Measurements from ENCODE around the gene MEGF11.

The MEGF11 gene

DNA sequence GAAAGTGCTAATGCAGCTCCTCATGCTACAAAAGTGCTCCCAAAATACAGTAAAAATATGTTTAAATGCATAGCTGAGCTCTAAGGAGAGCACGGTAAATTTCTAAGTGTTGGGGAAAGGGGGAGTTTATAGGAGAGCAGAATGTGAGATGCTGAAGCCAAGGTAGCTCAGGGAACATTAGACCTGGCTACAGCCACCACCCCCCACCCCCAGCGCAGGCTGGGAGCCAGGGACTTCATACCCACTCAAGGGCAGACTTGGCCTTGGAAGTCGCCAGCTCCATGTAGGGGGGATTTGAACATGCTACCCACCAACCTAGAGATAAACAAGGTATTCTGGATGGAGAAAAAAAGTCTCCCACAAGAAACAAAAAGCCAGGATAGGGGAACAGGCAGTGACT is 142.2 kb downstream of the MEGF11 start:
- no peaks in the 10 kb centered on the region for H3K27me3 ChIP-seq (ENCODE audit: insufficient read depth, low read length, poor library complexity, severe bottlenecking)
- H4K20me1 ChIP-seq (ENCODE audit: insufficient read depth, low read length, poor library complexity, severe bottlenecking) = no peaks in the 10 kb centered on the region
- no peak overlapping the region for H3K4me3 ChIP-seq (ENCODE audit: low read length, poor library complexity, severe bottlenecking)
- peaks cover 17% of the 10 kb centered on the region for H3K4me1 ChIP-seq (ENCODE audit: insufficient read depth, low read length, poor library complexity, severe bottlenecking)
- H3F3A ChIP-seq (ENCODE audit: low read depth) = no peaks in the 10 kb centered on the region
- no peaks in the 10 kb centered on the region for H3K36me3 ChIP-seq (ENCODE audit: insufficient read depth, low read length)
- H2AFZ ChIP-seq (ENCODE audit: low read length) = no peak overlapping the region
- TF ChIP-seq EZH2phosphoT487 (IDR thresholded peaks at IDR 0.05; ENCODE audit: borderline replicate concordance) = no peak
- TF ChIP-seq, protein P1, sequence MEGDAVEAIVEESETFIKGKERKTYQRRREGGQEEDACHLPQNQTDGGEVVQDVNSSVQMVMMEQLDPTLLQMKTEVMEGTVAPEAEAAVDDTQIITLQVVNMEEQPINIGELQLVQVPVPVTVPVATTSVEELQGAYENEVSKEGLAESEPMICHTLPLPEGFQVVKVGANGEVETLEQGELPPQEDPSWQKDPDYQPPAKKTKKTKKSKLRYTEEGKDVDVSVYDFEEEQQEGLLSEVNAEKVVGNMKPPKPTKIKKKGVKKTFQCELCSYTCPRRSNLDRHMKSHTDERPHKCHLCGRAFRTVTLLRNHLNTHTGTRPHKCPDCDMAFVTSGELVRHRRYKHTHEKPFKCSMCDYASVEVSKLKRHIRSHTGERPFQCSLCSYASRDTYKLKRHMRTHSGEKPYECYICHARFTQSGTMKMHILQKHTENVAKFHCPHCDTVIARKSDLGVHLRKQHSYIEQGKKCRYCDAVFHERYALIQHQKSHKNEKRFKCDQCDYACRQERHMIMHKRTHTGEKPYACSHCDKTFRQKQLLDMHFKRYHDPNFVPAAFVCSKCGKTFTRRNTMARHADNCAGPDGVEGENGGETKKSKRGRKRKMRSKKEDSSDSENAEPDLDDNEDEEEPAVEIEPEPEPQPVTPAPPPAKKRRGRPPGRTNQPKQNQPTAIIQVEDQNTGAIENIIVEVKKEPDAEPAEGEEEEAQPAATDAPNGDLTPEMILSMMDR (conservative IDR thresholded peaks at IDR 0.05; ENCODE audit: low read length) = no peak
- no peak overlapping the region for H3K9ac ChIP-seq (ENCODE audit: low read depth, low read length, poor library complexity, severe bottlenecking)
- H3K9me2 ChIP-seq (replicated peaks; ENCODE audit: low read depth, low read length) = no peaks in the 10 kb centered on the region
- no peaks in the 10 kb centered on the region for H3K79me2 ChIP-seq (ENCODE audit: insufficient read depth, low read length)
- H3K9me3 ChIP-seq (ENCODE audit: insufficient read depth, low read depth, low read length) = no peaks in the 10 kb centered on the region
- H3K4me2 ChIP-seq (ENCODE audit: low read depth, low read length, poor library complexity, severe bottlenecking) = no peak overlapping the region

DNA sequence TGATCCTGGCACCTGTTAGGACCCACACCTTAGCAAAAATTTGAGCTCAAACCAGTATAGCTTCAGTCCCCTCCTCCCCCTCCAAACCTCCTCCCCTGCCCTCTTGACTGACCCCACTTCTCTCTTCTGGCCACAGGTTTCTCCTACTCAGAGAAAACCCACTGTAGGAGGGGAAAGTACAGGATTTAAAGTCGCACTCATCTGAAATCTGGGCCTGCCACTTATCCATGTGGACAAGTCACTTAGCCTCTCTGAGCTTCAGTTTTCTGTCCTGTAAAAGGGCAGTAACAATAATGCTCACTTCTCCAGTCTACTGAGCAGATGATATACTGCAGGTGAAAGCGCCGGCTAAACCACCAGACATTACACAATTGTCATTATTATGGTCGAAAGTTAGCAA is 142.7 kb downstream of the MEGF11 start:
- Histone ChIP-seq H3K9me3 (ENCODE audit: insufficient read depth, low read depth, low read length) (no peaks in the 10 kb centered on the region), H3K36me3 (ENCODE audit: insufficient read depth, low read length) (no peaks in the 10 kb centered on the region), H3K27me3 (ENCODE audit: insufficient read depth, low read length, poor library complexity, severe bottlenecking) (no peaks in the 10 kb centered on the region), H3K4me2 (ENCODE audit: low read depth, low read length, poor library complexity, severe bottlenecking) (no peak overlapping the region), H3F3A (ENCODE audit: low read depth) (no peaks in the 10 kb centered on the region), H3K4me1 (ENCODE audit: insufficient read depth, low read length, poor library complexity, severe bottlenecking) (peaks cover 12% of the 10 kb centered on the region), H3K9ac (ENCODE audit: low read depth, low read length, poor library complexity, severe bottlenecking) (no peak overlapping the region), H3K79me2 (ENCODE audit: insufficient read depth, low read length) (no peaks in the 10 kb centered on the region), H3K9me2 (replicated peaks; ENCODE audit: low read depth, low read length) (no peaks in the 10 kb centered on the region), H2AFZ (ENCODE audit: low read length) (no peak overlapping the region), H3K4me3 (ENCODE audit: low read length, poor library complexity, severe bottlenecking) (no peak overlapping the region), H4K20me1 (ENCODE audit: insufficient read depth, low read length, poor library complexity, severe bottlenecking) (no peaks in the 10 kb centered on the region)
- TF ChIP-seq EZH2phosphoT487 (IDR thresholded peaks at IDR 0.05; ENCODE audit: borderline replicate concordance) = no peak
- TF ChIP-seq, protein P1 (conservative IDR thresholded peaks at IDR 0.05; ENCODE audit: low read length) = no peak

DNA sequence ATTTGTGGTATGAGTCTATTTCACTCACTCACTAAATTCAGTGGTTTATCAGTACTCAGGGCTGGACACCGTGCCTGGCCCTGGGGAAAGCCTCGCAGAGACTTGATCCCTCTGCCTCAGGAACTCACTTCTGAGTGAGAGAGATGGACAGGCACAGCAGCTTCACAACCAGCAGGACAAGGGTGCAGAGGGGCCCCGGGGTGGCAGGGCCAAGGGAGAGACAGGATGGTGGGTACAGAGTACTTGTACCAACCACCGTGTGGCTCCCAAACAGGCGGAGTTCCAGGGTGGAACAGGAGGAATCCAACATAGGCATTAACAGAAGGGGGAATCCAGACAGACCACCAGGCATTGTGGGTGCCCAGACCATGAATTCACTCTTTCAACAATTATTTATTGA is 143.7 kb downstream of the MEGF11 start:
- TF ChIP-seq EZH2phosphoT487 (IDR thresholded peaks at IDR 0.05; ENCODE audit: borderline replicate concordance) = no peak
- TF ChIP-seq, protein P1 (conservative IDR thresholded peaks at IDR 0.05; ENCODE audit: low read length) = no peak
- Histone ChIP-seq H2AFZ (ENCODE audit: low read length) (no peak overlapping the region), H3F3A (ENCODE audit: low read depth) (no peaks in the 10 kb centered on the region), H3K27me3 (ENCODE audit: insufficient read depth, low read length, poor library complexity, severe bottlenecking) (no peaks in the 10 kb centered on the region), H4K20me1 (ENCODE audit: insufficient read depth, low read length, poor library complexity, severe bottlenecking) (no peaks in the 10 kb centered on the region), H3K9me3 (ENCODE audit: insufficient read depth, low read depth, low read length) (no peaks in the 10 kb centered on the region), H3K9me2 (replicated peaks; ENCODE audit: low read depth, low read length) (no peaks in the 10 kb centered on the region), H3K36me3 (ENCODE audit: insufficient read depth, low read length) (no peaks in the 10 kb centered on the region), H3K4me1 (ENCODE audit: insufficient read depth, low read length, poor library complexity, severe bottlenecking) (peaks cover 1% of the 10 kb centered on the region), H3K9ac (ENCODE audit: low read depth, low read length, poor library complexity, severe bottlenecking) (no peak overlapping the region), H3K4me2 (ENCODE audit: low read depth, low read length, poor library complexity, severe bottlenecking) (no peak overlapping the region), H3K79me2 (ENCODE audit: insufficient read depth, low read length) (no peaks in the 10 kb centered on the region), H3K4me3 (ENCODE audit: low read length, poor library complexity, severe bottlenecking) (no peak overlapping the region)
